WTC11 (cell line): Measurements from ENCODE around the gene CLBA1. TPM values are rescaled to one million over a fixed set of nuclear protein-coding genes. Genes with fewer than 3 reads are reported as not detected.

ENCODE experiments used
- ATAC-seq: fragments of 200-7000 bp; cut with Tn5 transposase; 2 replicates; pipeline ENCODE4 v1.10.0; 2021; ENCODE audit warnings: mild to moderate bottlenecking, moderate library complexity
- CTCF ChIA-PET: fragments of 300-600 bp; sonication (Branson Sonifier 250); formaldehyde crosslinking; loops from one replicate; lab custom pipeline; 2021; ENCODE audit warnings: antibody characterized with exemption; lab: Charles Lee
- POLR2A ChIA-PET: fragments of 350-600 bp; sonication (Branson Sonifier 250); formaldehyde crosslinking; loops from one replicate; lab custom pipeline; 2021; ENCODE audit warnings: antibody characterized with exemption; lab: Charles Lee
- DNase-seq: peaks from one replicate; pipeline ENCODE4 v3.0.0; 2021; ENCODE audit warnings: low spot score
- H3K27ac Mint-ChIP-seq: 2 replicates; pipeline ENCODE4 v1.8.0; 2021; ENCODE audit warnings: mixed read lengths
- H3K27me3 Mint-ChIP-seq: 2 replicates; pipeline ENCODE4 v1.8.0; 2021; ENCODE audit warnings: low read depth, mild to moderate bottlenecking, moderate library complexity, mixed read lengths
- H3K36me3 Mint-ChIP-seq: 2 replicates; pipeline ENCODE4 v1.8.0; 2021; ENCODE audit warnings: mixed read lengths
- H3K4me1 Mint-ChIP-seq: 2 replicates; pipeline ENCODE4 v1.8.0; 2022; ENCODE audit warnings: mixed read lengths
- H3K4me3 Mint-ChIP-seq: 2 replicates; pipeline ENCODE4 v1.8.0; 2021; ENCODE audit warnings: mild to moderate bottlenecking, moderate library complexity, mixed read lengths
- H3K9me3 Mint-ChIP-seq: 2 replicates; pipeline ENCODE4 v1.8.0; 2021; ENCODE audit warnings: mixed read lengths
- AFF4 ChIP-seq: sonication (generic); formaldehyde crosslinking; IDR thresholded peaks from 2 replicates; pipeline ENCODE4 v1.8.1; 2023; ENCODE audit warnings: mild to moderate bottlenecking, missing genetic modification reagents, borderline replicate concordance
- FOXJ3 ChIP-seq: sonication (generic); formaldehyde crosslinking; IDR thresholded peaks from 2 replicates; pipeline ENCODE4 v1.9.0; 2021; ENCODE audit warnings: missing genetic modification reagents, mild to moderate bottlenecking, borderline replicate concordance
- GRHL2 ChIP-seq: fragments of 250-450 bp; sonication (Bioruptor Pico); IDR thresholded peaks from 2 replicates; pipeline ENCODE4 v1.8.0; 2022; ENCODE audit warnings: mild to moderate bottlenecking, moderate library complexity; ENCODE audit not compliant: insufficient replicate concordance, severe bottlenecking
- IRF1 ChIP-seq: sonication (generic); formaldehyde crosslinking; IDR thresholded peaks from 2 replicates; pipeline ENCODE4 v1.8.0; 2023; ENCODE audit warnings: missing genetic modification reagents
- JUN ChIP-seq: sonication (generic); formaldehyde crosslinking; IDR thresholded peaks from 2 replicates; pipeline ENCODE4 v1.8.0; 2023; ENCODE audit warnings: mild to moderate bottlenecking, missing genetic modification reagents
- RORB ChIP-seq: fragments of 250-450 bp; sonication (Bioruptor Pico); IDR thresholded peaks from 2 replicates; pipeline ENCODE4 v1.9.0; 2021; ENCODE audit warnings: mild to moderate bottlenecking
- ZBTB43 ChIP-seq: sonication (generic); formaldehyde crosslinking; IDR thresholded peaks from 2 replicates; pipeline ENCODE4 v1.8.1; 2023; ENCODE audit warnings: mild to moderate bottlenecking, missing genetic modification reagents
- ZNF425 ChIP-seq: fragments of 250-450 bp; sonication (Bioruptor Pico); conservative IDR thresholded peaks from 2 replicates; pipeline ENCODE4 v1.9.0; 2021; ENCODE audit warnings: mild to moderate bottlenecking
- ZNF532 ChIP-seq: fragments of 250-450 bp; sonication (Bioruptor Pico); IDR thresholded peaks from 2 replicates; pipeline ENCODE4 v1.9.0; 2021; ENCODE audit warnings: mild to moderate bottlenecking, borderline replicate concordance
- total RNA-seq: library from RNA; stranded (reverse); gene quantifications from 3 replicates; pipeline ENCODE4 v1.2.3, GENCODE V29; 2021
- TF ChIP-seq, protein P1 (sequence below): sonication (generic); formaldehyde crosslinking; IDR thresholded peaks from 2 replicates; pipeline ENCODE4 v1.8.1; 2023; ENCODE audit warnings: mild to moderate bottlenecking, missing genetic modification reagents
- TF ChIP-seq, protein P2 (sequence below): sonication (generic); formaldehyde crosslinking; IDR thresholded peaks from 2 replicates; pipeline ENCODE4 v1.8.0; 2022; ENCODE audit warnings: mild to moderate bottlenecking, missing genetic modification reagents
- TF ChIP-seq, protein P3 (sequence below): sonication (generic); formaldehyde crosslinking; IDR thresholded peaks from 2 replicates; pipeline ENCODE4 v1.8.1; 2022; ENCODE audit warnings: mild to moderate bottlenecking, missing genetic modification reagents, moderate library complexity, borderline replicate concordance

Gene CLBA1
- total RNA-seq, 1 experiment from 2014 or later = 3.8 TPM

DNA sequence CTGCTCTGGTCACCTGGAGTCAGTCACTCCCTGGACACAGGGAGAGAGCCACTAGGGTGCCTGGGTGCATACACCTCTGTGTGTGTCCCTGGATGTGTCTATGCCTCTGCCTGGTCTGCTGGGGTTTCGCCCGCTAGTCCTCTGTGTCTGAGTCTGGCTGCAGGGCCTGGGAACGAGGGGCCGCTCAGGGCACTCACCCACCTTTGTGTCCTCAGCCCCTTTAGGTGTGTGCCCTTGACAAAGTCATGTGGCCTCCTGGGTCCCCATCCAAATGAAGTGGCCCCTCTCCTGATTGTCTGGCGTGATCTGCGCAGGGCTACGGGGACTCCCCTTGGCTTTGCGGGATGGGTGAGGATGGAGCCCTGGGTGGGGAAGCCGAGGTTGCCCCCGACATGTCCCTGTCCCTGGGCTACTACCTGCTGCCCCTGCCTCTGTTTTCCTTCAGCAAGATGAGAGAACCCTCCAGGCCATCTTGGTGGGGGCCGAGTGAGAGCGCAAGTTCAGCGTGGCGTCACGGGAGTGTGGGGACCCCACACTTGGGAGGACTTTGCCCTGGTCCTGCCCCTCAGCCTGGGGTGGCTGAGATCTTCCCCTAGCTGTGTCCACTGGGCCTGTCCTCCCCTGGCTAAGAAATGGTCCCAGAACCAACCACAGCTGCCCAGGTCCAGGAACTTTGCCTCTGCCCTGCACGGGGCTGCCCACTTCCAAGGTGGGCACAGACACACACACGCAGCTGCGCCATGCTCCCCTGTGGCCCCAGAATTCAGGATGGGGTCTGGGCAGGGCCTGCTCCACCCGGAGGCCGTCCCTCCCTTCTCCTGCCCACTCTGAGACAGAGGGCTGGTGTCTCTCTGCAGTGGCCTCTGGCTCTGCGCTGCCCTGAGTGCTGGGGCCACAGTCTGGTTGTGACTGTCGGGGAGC, 4.7 kb upstream of the CLBA1 start:
- H3K4me1 Mint-ChIP-seq = peaks cover 14% of the 10 kb centered on the region; the same call in 1 of the 2 replicates
- H3K27me3 Mint-ChIP-seq = peaks cover 48% of the 10 kb centered on the region
- H3K4me3 Mint-ChIP-seq = no peak overlapping the region
- no peaks in the 10 kb centered on the region for H3K36me3 Mint-ChIP-seq
- TF ChIP-seq JUN (CRISPR knock-in tag) (no peak), ZNF532 (CRISPR knock-in tag) (no peak), RORB (CRISPR knock-in tag) (no peak), AFF4 (CRISPR knock-in tag) (no peak), IRF1 (CRISPR knock-in tag) (no peak)
- TF ChIP-seq, protein P1, sequence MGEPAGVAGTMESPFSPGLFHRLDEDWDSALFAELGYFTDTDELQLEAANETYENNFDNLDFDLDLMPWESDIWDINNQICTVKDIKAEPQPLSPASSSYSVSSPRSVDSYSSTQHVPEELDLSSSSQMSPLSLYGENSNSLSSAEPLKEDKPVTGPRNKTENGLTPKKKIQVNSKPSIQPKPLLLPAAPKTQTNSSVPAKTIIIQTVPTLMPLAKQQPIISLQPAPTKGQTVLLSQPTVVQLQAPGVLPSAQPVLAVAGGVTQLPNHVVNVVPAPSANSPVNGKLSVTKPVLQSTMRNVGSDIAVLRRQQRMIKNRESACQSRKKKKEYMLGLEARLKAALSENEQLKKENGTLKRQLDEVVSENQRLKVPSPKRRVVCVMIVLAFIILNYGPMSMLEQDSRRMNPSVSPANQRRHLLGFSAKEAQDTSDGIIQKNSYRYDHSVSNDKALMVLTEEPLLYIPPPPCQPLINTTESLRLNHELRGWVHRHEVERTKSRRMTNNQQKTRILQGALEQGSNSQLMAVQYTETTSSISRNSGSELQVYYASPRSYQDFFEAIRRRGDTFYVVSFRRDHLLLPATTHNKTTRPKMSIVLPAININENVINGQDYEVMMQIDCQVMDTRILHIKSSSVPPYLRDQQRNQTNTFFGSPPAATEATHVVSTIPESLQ = no peak
- TF ChIP-seq, all 79 proteins: peak for 0
- H3K9me3 Mint-ChIP-seq = no peaks in the 10 kb centered on the region
- POLR2A ChIA-PET = no interaction called here
- ATAC-seq (no peak), DNase-seq (peak; percentile 7)
- no peak overlapping the region for H3K27ac Mint-ChIP-seq
- CTCF ChIA-PET = no interaction called here

DNA sequence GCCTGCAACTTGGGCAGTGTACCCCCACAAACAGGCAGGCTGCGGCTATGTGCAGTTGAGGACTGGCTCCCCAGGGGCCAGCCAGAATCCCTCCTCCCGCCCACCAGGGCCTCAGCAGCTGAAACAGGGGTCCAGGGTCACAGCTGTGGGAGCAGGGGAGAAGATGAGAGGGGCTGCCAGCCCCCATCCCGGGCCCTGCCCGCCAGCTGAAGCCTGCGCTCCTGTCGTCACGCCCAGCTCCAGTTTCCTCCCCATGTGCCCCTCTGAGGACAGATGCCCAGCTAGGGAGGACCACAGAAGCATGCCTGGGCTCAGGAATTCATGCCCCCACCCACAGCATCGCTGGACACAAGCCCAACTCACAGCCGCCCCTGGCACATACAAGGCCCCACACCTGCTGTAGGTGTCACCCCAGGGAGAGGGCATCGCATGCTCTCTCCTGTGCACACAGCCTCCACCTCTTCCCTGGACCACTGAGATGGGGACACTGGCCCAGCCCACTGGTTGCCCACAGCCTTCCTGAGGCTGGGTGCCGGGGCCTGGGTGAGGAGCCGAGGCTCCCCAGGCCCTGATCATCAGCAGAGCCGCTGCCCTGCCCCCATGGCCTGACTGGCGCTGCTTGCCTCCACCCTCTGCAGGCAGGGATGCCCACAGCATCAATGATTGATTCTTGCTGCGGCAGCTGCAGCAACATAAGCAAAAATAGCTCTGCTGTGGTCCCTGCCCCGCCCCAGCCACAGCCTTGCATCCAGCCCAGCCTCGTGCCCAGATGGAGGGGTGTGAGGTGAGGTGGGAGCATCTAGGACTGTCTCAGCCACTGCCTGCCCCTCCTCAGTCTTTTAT, 3.7 kb upstream of the CLBA1 start:
- ATAC-seq (no peak), DNase-seq (peak; percentile 9)
- no peak overlapping the region for H3K27ac Mint-ChIP-seq
- peaks cover 38% of the 10 kb centered on the region for H3K27me3 Mint-ChIP-seq
- peaks cover 9% of the 10 kb centered on the region; the same call in 1 of the 2 replicates for H3K4me1 Mint-ChIP-seq
- no peaks in the 10 kb centered on the region for H3K9me3 Mint-ChIP-seq
- POLR2A ChIA-PET = no interaction called here
- H3K36me3 Mint-ChIP-seq = no peaks in the 10 kb centered on the region
- H3K4me3 Mint-ChIP-seq = no peak overlapping the region
- CTCF ChIA-PET = interaction anchor here (1.3 kb wide), 1 partner anchor 12 kb away, joined by 3 read pairs; no protein-coding TSS in a partner anchor
- no peak for TF ChIP-seq FOXJ3 (CRISPR knock-in tag)
- TF ChIP-seq JUN (CRISPR knock-in tag) = no peak
- TF ChIP-seq, protein P2, sequence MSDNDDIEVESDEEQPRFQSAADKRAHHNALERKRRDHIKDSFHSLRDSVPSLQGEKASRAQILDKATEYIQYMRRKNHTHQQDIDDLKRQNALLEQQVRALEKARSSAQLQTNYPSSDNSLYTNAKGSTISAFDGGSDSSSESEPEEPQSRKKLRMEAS (CRISPR knock-in tag) = no peak
- TF ChIP-seq ZNF425 (CRISPR knock-in tag) = no peak
- TF ChIP-seq, protein P3, sequence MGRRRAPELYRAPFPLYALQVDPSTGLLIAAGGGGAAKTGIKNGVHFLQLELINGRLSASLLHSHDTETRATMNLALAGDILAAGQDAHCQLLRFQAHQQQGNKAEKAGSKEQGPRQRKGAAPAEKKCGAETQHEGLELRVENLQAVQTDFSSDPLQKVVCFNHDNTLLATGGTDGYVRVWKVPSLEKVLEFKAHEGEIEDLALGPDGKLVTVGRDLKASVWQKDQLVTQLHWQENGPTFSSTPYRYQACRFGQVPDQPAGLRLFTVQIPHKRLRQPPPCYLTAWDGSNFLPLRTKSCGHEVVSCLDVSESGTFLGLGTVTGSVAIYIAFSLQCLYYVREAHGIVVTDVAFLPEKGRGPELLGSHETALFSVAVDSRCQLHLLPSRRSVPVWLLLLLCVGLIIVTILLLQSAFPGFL (CRISPR knock-in tag) = no peak
- no peak for TF ChIP-seq IRF1 (CRISPR knock-in tag)
- TF ChIP-seq ZBTB43 (CRISPR knock-in tag) = no peak
- TF ChIP-seq GRHL2 (CRISPR knock-in tag) = no peak
